Naive thymus-derived CD4-positive, alpha-beta T cell (primary cell): Measurements from ENCODE around the gene KRAS. TPM values are rescaled to one million over a fixed set of nuclear protein-coding genes. Genes with fewer than 3 reads are reported as not detected.

ENCODE experiments used
- ATAC-seq: fragments of 150-1000 bp; cut with Tn5 transposase; 2 replicates; pipeline ENCODE4 v1.10.0; 2021; ENCODE audit warnings: mild to moderate bottlenecking, moderate library complexity
- CTCF ChIA-PET: fragments of 350-600 bp; sonication (Branson Sonifier 250); formaldehyde crosslinking; loops from one replicate; lab custom pipeline; 2021; ENCODE audit warnings: antibody characterized with exemption; lab: Charles Lee
- POLR2A ChIA-PET: fragments of 350-600 bp; sonication (Branson Sonifier 250); formaldehyde crosslinking; loops from one replicate; lab custom pipeline; 2021; ENCODE audit warnings: antibody characterized with exemption, inconsistent platforms; lab: Charles Lee
- DNase-seq, 9 donors: peaks; one replicate each; pipeline versions ENCODE4 v3.0.0 to v3.0.0-alpha.2; 2020 to 2022; ENCODE audit warnings: mixed read lengths in 1 of 9
- H3K27ac ChIP-seq: one replicate; pipeline ENCODE4 v1.7.0; 2013; ENCODE audit warnings: mild to moderate bottlenecking, low read depth, low read length, moderate library complexity
- H3K27me3 ChIP-seq, 2 donors: one replicate each; pipeline ENCODE4 v1.7.0; 2013; ENCODE audit warnings: low read length in 2 of 2, mild to moderate bottlenecking in 2 of 2, moderate library complexity in 2 of 2; ENCODE audit not compliant: control insufficient read depth in 2 of 2, insufficient read depth in 2 of 2
- H3K36me3 ChIP-seq, 3 experiments: 1 replicate in 2 of 3; 2 replicates in 1 of 3; pipeline ENCODE4 v1.7.0; 2013; ENCODE audit warnings: low read length in 3 of 3, mild to moderate bottlenecking in 3 of 3, moderate library complexity in 1 of 3; ENCODE audit not compliant: insufficient read depth in 3 of 3, control insufficient read depth in 2 of 3
- H3K4me1 ChIP-seq, 2 donors: one replicate each; pipeline ENCODE4 v1.7.0; 2013; ENCODE audit warnings: low read length in 2 of 2, mild to moderate bottlenecking in 2 of 2, moderate library complexity in 1 of 2; ENCODE audit not compliant: control insufficient read depth in 2 of 2, insufficient read depth in 2 of 2
- H3K4me3 ChIP-seq: 2 replicates; pipeline ENCODE4 v1.7.0; 2013; ENCODE audit warnings: mild to moderate bottlenecking, low read length
- H3K9me3 ChIP-seq, 3 experiments: 1 replicate in 2 of 3; 2 replicates in 1 of 3; pipeline ENCODE4 v1.7.0; 2013; ENCODE audit warnings: low read length in 3 of 3; ENCODE audit not compliant: control insufficient read depth in 2 of 3
- H3K27ac Mint-ChIP-seq, 9 donors: one replicate each; pipeline ENCODE4 v1.8.0; 2020 to 2022; ENCODE audit warnings: mixed read lengths in 9 of 9, mild to moderate bottlenecking in 8 of 9, moderate library complexity in 5 of 9, inconsistent platforms in 2 of 9
- H3K27me3 Mint-ChIP-seq, 5 donors: one replicate each; pipeline ENCODE4 v1.8.0; 2021 to 2022; ENCODE audit warnings: mixed read lengths in 5 of 5, mild to moderate bottlenecking in 1 of 5
- H3K36me3 Mint-ChIP-seq, 5 donors: one replicate each; pipeline ENCODE4 v1.8.0; 2020 to 2022; ENCODE audit warnings: mixed read lengths in 5 of 5, mild to moderate bottlenecking in 3 of 5, inconsistent platforms in 1 of 5
- H3K4me1 Mint-ChIP-seq, 7 donors: one replicate each; pipeline ENCODE4 v1.8.0; 2020 to 2022; ENCODE audit warnings: mixed read lengths in 7 of 7, mild to moderate bottlenecking in 3 of 7, inconsistent platforms in 1 of 7
- H3K4me3 Mint-ChIP-seq, 10 donors: one replicate each; pipeline ENCODE4 v1.8.0; 2020 to 2022; ENCODE audit warnings: mild to moderate bottlenecking in 10 of 10, mixed read lengths in 10 of 10, moderate library complexity in 6 of 10, inconsistent platforms in 2 of 10
- H3K9me3 Mint-ChIP-seq, 11 donors: one replicate each; pipeline ENCODE4 v1.8.0; 2020 to 2022; ENCODE audit warnings: mixed read lengths in 11 of 11, mild to moderate bottlenecking in 4 of 11, inconsistent platforms in 1 of 11, moderate library complexity in 1 of 11
- intact Hi-C, 2 donors: fragments of 100-400 bp; cut with micrococcal nuclease; formaldehyde crosslinking; loops; one replicate each; pipeline ENCODE4 v1.15.1; 2023
- polyA plus RNA-seq, 2 donors: library from polyadenylated mRNA; unstranded; fragments of 300-500 nt; fragmentation: Illumina TruSeq; gene quantifications; one replicate each; pipeline ENCODE4 v1.2.3, GENCODE V29; 2021
- total RNA-seq, 6 experiments: library from RNA in 5 of 6; stranded (reverse) in 5 of 6; gene quantifications; 1 replicate in 5 of 6; 2 replicates in 1 of 6; pipeline ENCODE4 v1.2.3 and lab custom pipeline; 2021 to 2026

KRAS gene
- total and polyA plus RNA-seq, 7 experiments from 2014 or later: 31.5 to 66.0 (median 35.7) TPM

DNA sequence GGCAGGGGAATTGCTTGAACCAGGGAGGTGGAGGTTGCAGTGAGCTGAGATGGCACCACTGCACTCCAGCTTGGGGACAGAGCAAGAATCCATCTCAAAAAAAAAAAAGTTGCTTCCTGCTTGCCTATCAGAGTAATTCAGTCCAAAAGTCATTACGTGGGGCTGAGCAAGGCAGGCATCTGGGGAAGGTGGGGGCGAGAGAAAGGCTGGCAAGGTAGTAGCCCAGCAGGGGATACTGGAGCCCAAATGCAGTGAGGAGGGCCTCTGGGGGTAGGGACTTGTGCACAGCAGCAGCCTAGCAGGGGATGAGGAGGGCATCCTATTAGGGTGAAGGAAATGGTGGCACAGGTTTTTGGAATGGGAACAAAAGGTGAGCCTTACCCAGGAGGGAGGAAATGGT is 48.6 kb downstream of the KRAS start:
- CTCF ChIA-PET: no interaction called here
- Histone ChIP-seq H3K4me1 (no peaks in the 10 kb centered on the region), H3K36me3 (peaks cover 0 to 12% (median 0%) of the 10 kb centered on the region in 3 experiments), H3K9me3 (no peaks in the 10 kb centered on the region), H3K27ac (no peak overlapping the region), H3K4me3 (no peak overlapping the region), H3K27me3 (no peaks in the 10 kb centered on the region)
- Mint-ChIP-seq H3K4me3 (no peak overlapping the region), H3K36me3 (peaks cover 9 to 37% (median 19%) of the 10 kb centered on the region in 5 donors), H3K27me3 (no peaks in the 10 kb centered on the region), H3K4me1 (peaks cover 4 to 64% (median 43%) of the 10 kb centered on the region in 7 donors), H3K27ac (peak overlapping the region; percentile 9 to 87 (median 74)), H3K9me3 (peaks cover 0 to 4% (median 0%) of the 10 kb centered on the region in 11 donors)
- POLR2A ChIA-PET: interaction anchor here (1.3 kb wide), 1 partner anchor 8 kb away, joined by 3 read pairs; the partner anchor contains the start of genes DNAI7 and ETFRF1
- ATAC-seq (no peak), DNase-seq (no peak)
- intact Hi-C loops: no loop called here

DNA sequence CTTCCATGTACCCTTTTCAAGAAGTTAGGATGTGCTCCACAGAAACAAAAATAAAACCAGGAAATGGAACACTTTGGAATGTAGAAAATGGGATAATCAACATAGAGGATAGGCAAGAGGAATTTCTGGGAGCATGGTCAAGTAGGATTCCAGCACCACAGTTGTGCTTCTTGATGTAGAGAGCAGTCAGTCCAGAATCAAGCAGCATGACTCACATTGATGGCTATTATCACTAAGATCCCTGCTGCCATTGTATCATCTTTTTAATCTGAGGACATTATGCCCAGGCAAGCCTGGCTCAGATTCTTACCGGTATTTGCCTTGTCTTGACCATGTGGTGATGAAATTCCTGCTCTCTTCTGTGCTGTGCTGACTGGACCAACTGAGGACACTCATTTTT is 50.0 kb downstream of the KRAS start:
- H3K36me3 Mint-ChIP-seq: peaks cover 3 to 30% (median 19%) of the 10 kb centered on the region in 5 donors
- intact Hi-C loops: no loop called here
- CTCF ChIA-PET: no interaction called here
- H3K4me3 ChIP-seq: no peak overlapping the region
- H3K27ac Mint-ChIP-seq: peak overlapping the region in 5 of 9 donors; percentile 5 to 77 (median 56)
- H3K9me3 Mint-ChIP-seq: peaks cover 0 to 4% (median 0%) of the 10 kb centered on the region in 11 donors
- H3K36me3 ChIP-seq: peaks cover 0 to 5% (median 0%) of the 10 kb centered on the region in 3 experiments
- H3K4me1 Mint-ChIP-seq: peaks cover 9 to 68% (median 53%) of the 10 kb centered on the region in 7 donors
- peak overlapping the region; percentile 26 for H3K27ac ChIP-seq
- H3K9me3 ChIP-seq: no peaks in the 10 kb centered on the region
- no peaks in the 10 kb centered on the region for H3K4me1 ChIP-seq
- H3K27me3 Mint-ChIP-seq: no peaks in the 10 kb centered on the region
- no peak overlapping the region for H3K4me3 Mint-ChIP-seq
- ATAC-seq: no peak
- H3K27me3 ChIP-seq: no peaks in the 10 kb centered on the region
- DNase-seq: no peak
- POLR2A ChIA-PET: no interaction called here

DNA sequence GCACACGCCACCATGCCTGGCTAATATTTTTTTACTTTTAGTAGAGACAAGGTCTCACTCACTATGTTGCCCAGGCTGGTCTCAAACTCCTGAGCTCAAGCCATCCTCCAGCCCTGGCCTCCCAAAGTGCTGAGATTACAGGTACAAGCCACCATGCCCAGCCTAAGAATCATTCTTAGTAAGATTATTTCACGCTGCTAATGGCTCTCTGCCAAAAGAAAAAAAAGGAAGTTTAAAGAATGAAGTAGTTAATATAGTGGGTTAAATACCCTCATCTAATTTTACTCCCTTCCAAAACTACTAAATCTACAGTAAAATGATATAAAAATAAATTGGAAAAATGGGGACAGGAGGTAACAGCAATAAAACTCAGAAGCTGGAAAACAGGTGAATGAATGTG is 53.1 kb downstream of the KRAS start:
- ChIA-PET POLR2A (interaction anchor here (0.7 to 1.1 kb wide), 3 partner anchors 11 to 192 kb away, joined by 3 read pairs; no protein-coding TSS in a partner anchor), CTCF (interaction anchor here (0.6 to 1.0 kb wide), 2 partner anchors 43 to 47 kb away, joined by 3 read pairs; no protein-coding TSS in a partner anchor)
- Histone ChIP-seq H3K27ac (peak overlapping the region; percentile 44), H3K27me3 (no peaks in the 10 kb centered on the region), H3K36me3 (peaks cover 0 to 4% (median 0%) of the 10 kb centered on the region in 3 experiments), H3K4me1 (peaks cover 7 to 8% of the 10 kb centered on the region in 2 donors), H3K4me3 (no peak overlapping the region), H3K9me3 (no peaks in the 10 kb centered on the region)
- H3K27ac Mint-ChIP-seq: peak overlapping the region in 8 of 9 donors; percentile 8 to 99 (median 59)
- peak overlapping the region in 1 of 10 donors; percentile 14 for H3K4me3 Mint-ChIP-seq
- no peak for DNase-seq
- ATAC-seq: no peak
- intact Hi-C loops: loop anchor here (5.0 to 10.0 kb wide), 4 partner anchors 295 to 1825 kb away; partner anchors contain the start of genes FGFR1OP2 (in 1 of the 2), INTS13 (in 1 of the 2) and MED21 (in 1 of the 2)
- H3K4me1 Mint-ChIP-seq: peaks cover 21 to 76% (median 66%) of the 10 kb centered on the region in 7 donors
- peaks cover 0 to 22% (median 9%) of the 10 kb centered on the region in 5 donors for H3K36me3 Mint-ChIP-seq
- H3K27me3 Mint-ChIP-seq: no peaks in the 10 kb centered on the region
- H3K9me3 Mint-ChIP-seq: peaks cover 0 to 4% (median 0%) of the 10 kb centered on the region in 11 donors

DNA sequence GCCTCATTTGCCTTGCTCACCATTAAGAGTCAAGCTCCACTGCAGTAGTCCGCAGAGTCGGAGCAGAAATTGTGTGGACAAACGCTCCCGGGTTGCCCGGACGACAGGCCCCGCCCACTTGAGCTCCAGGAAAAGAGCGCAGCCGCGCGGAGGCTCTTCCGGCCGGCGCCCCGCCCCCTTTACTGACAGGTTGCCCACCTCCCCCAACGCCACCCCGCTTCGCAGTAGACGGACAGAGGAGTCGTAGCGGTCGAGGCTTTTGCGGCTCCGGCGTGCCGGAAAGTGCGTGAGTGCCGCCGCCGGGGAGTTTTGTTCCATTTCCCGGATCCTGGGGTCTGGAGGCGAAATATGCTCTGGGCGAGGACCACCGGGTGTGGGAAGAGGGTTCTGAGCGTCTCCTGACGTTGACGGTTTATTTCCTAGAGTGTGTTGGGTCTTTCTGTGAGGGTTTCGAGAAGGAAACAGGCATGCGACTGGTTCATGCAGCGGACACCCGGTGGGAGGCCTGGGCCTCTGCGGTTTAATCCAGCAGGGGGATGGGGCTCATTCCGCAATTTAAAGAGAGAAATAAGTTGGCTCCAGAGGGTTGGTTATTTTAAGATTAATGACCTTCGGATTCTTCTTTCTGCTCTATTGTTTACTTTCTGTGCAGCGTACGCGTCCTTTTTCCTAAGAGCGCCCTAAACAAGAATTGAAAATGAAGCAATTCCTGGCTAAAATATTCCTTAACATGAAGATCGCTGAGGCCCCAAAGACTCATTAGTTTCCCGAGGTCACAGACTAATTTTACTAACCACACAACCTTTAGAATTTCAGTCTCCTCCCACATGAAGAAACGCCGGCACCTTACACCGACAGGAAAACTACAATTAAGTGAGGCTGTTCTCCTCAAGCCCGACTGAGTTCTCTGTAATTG is 55.4 kb downstream of the KRAS start, which contains the start of the genes DNAI7 and ETFRF1:
TSS of gene DNAI7 (minus strand) at position 105 of the 916 bp plus-strand sequence. CDS start at position 23, 82 bp downstream.
TSS of gene ETFRF1 (plus strand) at position 182 of the 916 bp plus-strand sequence. CDS start 8,720 bp downstream, outside the sequence.
- H3K9me3 Mint-ChIP-seq: peaks cover 0 to 2% (median 0%) of the 10 kb centered on the region in 11 donors
- H3K36me3 ChIP-seq: peaks cover 0 to 4% (median 0%) of the 10 kb centered on the region in 3 experiments
- peaks cover 14 to 59% (median 47%) of the 10 kb centered on the region in 7 donors for H3K4me1 Mint-ChIP-seq
- H3K27me3 ChIP-seq: no peaks in the 10 kb centered on the region
- ATAC-seq (peak; percentile 99), DNase-seq (peak; percentile 93 to 98 (median 96))
- peaks cover 0 to 9% (median 8%) of the 10 kb centered on the region in 5 donors for H3K36me3 Mint-ChIP-seq
- H3K9me3 ChIP-seq: no peaks in the 10 kb centered on the region
- H3K4me3 Mint-ChIP-seq: peak within 1 kb of the TSS; percentile 89 to 100 (median 99)
- peaks cover 7 to 8% of the 10 kb centered on the region in 2 donors for H3K4me1 ChIP-seq
- H3K27me3 Mint-ChIP-seq: peaks cover 0 to 3% (median 0%) of the 10 kb centered on the region in 5 donors
- peak within 1 kb of the TSS; percentile 90 for H3K4me3 ChIP-seq
- CTCF ChIA-PET: interaction anchor here (0.6 to 1.4 kb wide), 5 partner anchors 9 to 192 kb away, joined by 3 to 7 read pairs (median 3); no protein-coding TSS in a partner anchor
- POLR2A ChIA-PET: interaction anchor here (0.6 to 1.6 kb wide), 15 partner anchors 7 to 1748 kb away, joined by 3 to 9 read pairs (median 3); partner anchors contain the start of gene KRAS
- peak within 1 kb of the TSS; percentile 92 for H3K27ac ChIP-seq
- intact Hi-C loops: loop anchor here (1.0 to 10.0 kb wide), 12 partner anchors 8 to 1827 kb away; partner anchors contain the start of genes KRAS (in 2 of the 2), FGFR1OP2 (in 1 of the 2), INTS13 (in 1 of the 2) and MED21 (in 1 of the 2)
- peak within 1 kb of the TSS; percentile 97 to 100 (median 99) for H3K27ac Mint-ChIP-seq

DNA sequence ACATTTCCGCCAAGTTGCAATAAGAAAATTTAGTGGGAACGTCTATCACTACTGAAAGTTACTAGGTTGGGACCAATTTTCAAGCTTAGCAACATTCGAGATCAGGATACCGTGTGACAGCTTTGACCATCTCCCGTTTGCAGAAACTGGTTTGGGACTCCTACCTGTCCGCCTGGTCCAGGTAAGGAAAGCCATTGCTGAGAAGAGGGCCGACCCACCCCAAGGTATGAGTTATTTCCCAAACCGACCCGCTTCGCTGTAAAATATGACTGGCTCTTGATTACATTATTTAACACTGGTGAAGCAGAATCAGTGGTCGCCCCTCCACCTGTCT is 56.0 kb downstream of the KRAS start:
- Mint-ChIP-seq H3K36me3 (peaks cover 0 to 5% (median 3%) of the 10 kb centered on the region in 5 donors), H3K4me1 (peaks cover 8 to 52% (median 41%) of the 10 kb centered on the region in 7 donors), H3K27me3 (peaks cover 0 to 3% (median 0%) of the 10 kb centered on the region in 5 donors), H3K27ac (peak overlapping the region; percentile 97 to 100 (median 99)), H3K4me3 (peak overlapping the region; percentile 89 to 100 (median 99)), H3K9me3 (no peaks in the 10 kb centered on the region)
- H3K27ac ChIP-seq: peak overlapping the region; percentile 92
- intact Hi-C loops: loop anchor here (1.0 to 10.0 kb wide), 12 partner anchors 7 to 1828 kb away; partner anchors contain the start of genes KRAS (in 2 of the 2), FGFR1OP2 (in 1 of the 2), INTS13 (in 1 of the 2) and MED21 (in 1 of the 2)
- DNase-seq (no peak), ATAC-seq (no peak)
- ChIA-PET POLR2A (interaction anchor here (0.6 to 1.6 kb wide), 15 partner anchors 8 to 1749 kb away, joined by 3 to 9 read pairs (median 3); partner anchors contain the start of gene KRAS), CTCF (interaction anchor here (0.6 to 1.4 kb wide), 5 partner anchors 8 to 56 kb away, joined by 3 to 7 read pairs (median 3); no protein-coding TSS in a partner anchor)
- peak overlapping the region; percentile 90 for H3K4me3 ChIP-seq
- peaks cover 0 to 4% (median 0%) of the 10 kb centered on the region in 3 experiments for H3K36me3 ChIP-seq
- H3K4me1 ChIP-seq: peaks cover 7 to 8% of the 10 kb centered on the region in 2 donors
- no peaks in the 10 kb centered on the region for H3K9me3 ChIP-seq
- H3K27me3 ChIP-seq: no peaks in the 10 kb centered on the region
